Peyer's patch (tissue), 4 donors: ENCODE data around the gene MTSS2.

Source experiments
- CTCF ChIP-seq, 6 experiments: fragments of 450-650 bp in 4 of 6; fragments of 200-600 bp in 2 of 6; sonication (generic) in 1 of 6; IDR thresholded peaks; one replicate each; pipeline ENCODE4 v1.5.1; 2017 to 2019; ENCODE audit warnings: antibody characterized with exemption in 6 of 6, mild to moderate bottlenecking in 3 of 6, moderate library complexity in 1 of 6
- POLR2A ChIP-seq, 2 donors: fragments of 450-650 bp; IDR thresholded peaks; one replicate each; pipeline ENCODE4 v1.5.1; 2017; ENCODE audit warnings: antibody characterized with exemption in 2 of 2, mild to moderate bottlenecking in 2 of 2, moderate library complexity in 2 of 2

DNA sequence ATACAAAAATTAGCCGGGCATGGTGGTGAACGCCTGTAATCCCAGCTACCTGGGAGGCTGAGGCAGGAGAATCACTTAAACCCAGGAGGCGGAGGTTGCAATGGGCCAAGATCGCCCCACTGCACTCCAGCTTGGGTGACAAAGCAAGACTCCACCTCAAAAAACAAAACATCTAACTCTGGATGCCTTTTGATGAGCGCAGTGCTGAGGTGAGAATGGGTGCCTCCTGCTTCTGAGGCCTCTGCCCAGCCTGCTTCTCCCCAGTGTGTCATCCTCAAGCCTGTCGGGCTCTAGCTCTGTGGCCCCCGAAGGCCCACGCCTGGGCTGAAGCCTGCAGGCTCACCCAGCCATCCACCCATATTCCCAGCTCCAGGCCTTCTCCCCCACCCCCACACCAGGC, 10.5 kb upstream of the MTSS2 start:
- no peak for TF ChIP-seq CTCF (IDR thresholded peaks at IDR 0.05)
- no peak for TF ChIP-seq POLR2A (IDR thresholded peaks at IDR 0.05)
